HEK293 (cell line): ENCODE data around the gene TNS4.

Experiments used
- CTCF ChIA-PET: fragments of 350-600 bp; formaldehyde crosslinking; extraction: SDS; loops from one replicate; lab custom pipeline; 2021; ENCODE audit warnings: antibody characterized with exemption; lab: Yijun Ruan, JAX
- POLR2A ChIA-PET: fragments of 300-600 bp; formaldehyde crosslinking; extraction: SDS; loops from one replicate; lab custom pipeline; 2020; ENCODE audit warnings: antibody characterized with exemption, inconsistent platforms; lab: Yijun Ruan, JAX
- H3K27ac ChIP-seq: fragments of 200-500 bp; sonication (Bioruptor generic); 2 replicates; pipeline ENCODE4 v1.5.1; 2014; ENCODE audit warnings: low read depth, low read length, control low read depth, inconsistent platforms; ENCODE audit errors: extremely low read depth
- H3K36me3 ChIP-seq, 2 experiments: fragments of 200-500 bp in 1 of 2; sonication (Bioruptor generic) in 1 of 2; 1 replicate in 1 of 2; 2 replicates in 1 of 2; pipeline ENCODE4 v1.5.1; 2014 to 2017; ENCODE audit warnings: inconsistent platforms in 2 of 2, low read length in 2 of 2; ENCODE audit not compliant: control insufficient read depth in 2 of 2, insufficient read depth in 1 of 2
- H3K4me1 ChIP-seq: fragments of 200-500 bp; sonication (Bioruptor generic); 2 replicates; pipeline ENCODE4 v1.5.1; 2014; ENCODE audit warnings: mild to moderate bottlenecking, low read length, inconsistent platforms; ENCODE audit not compliant: control insufficient read depth, insufficient read depth
- H3K4me3 ChIP-seq: 2 replicates; pipeline ENCODE4 v1.5.1; 2011; ENCODE audit warnings: low read depth, mild to moderate bottlenecking, control low read depth, low read length, moderate library complexity
- H3K9me3 ChIP-seq: fragments of 200-500 bp; sonication (Bioruptor generic); 2 replicates; pipeline ENCODE4 v1.5.1; 2014; ENCODE audit warnings: low read depth, low read length, inconsistent platforms; ENCODE audit not compliant: control insufficient read depth, insufficient read depth
- HOXC10 ChIP-seq: sonication (generic); formaldehyde crosslinking; IDR thresholded peaks from 2 replicates; pipeline ENCODE4 v1.8.1; 2023; ENCODE audit warnings: mild to moderate bottlenecking, missing genetic modification reagents
- REPIN1 ChIP-seq: fragments of 450-650 bp; formaldehyde crosslinking; IDR thresholded peaks from 2 replicates; pipeline ENCODE4 v1.5.1; 2017; ENCODE audit warnings: missing biosample characterization, missing genetic modification characterization, low read depth
- ZBTB21 ChIP-seq: fragments of 450-650 bp; formaldehyde crosslinking; IDR thresholded peaks from 2 replicates; pipeline ENCODE4 v1.5.1; 2017; ENCODE audit warnings: missing biosample characterization, missing genetic modification characterization
- ZFHX2 ChIP-seq: fragments of 450-650 bp; formaldehyde crosslinking; conservative IDR thresholded peaks from 2 replicates; pipeline ENCODE4 v1.5.1; 2016; ENCODE audit warnings: missing biosample characterization, missing genetic modification characterization
- ZNF140 ChIP-seq: fragments of 450-650 bp; formaldehyde crosslinking; IDR thresholded peaks from 2 replicates; pipeline ENCODE4 v1.5.1; 2016; ENCODE audit warnings: missing biosample characterization, missing genetic modification characterization
- ZNF221 ChIP-seq: fragments of 450-650 bp; formaldehyde crosslinking; IDR thresholded peaks from 2 replicates; pipeline ENCODE4 v1.5.1; 2017; ENCODE audit warnings: missing biosample characterization, missing genetic modification characterization, borderline replicate concordance
- ZNF292 ChIP-seq: fragments of 450-650 bp; formaldehyde crosslinking; IDR thresholded peaks from 2 replicates; pipeline ENCODE4 v1.5.1; 2016; ENCODE audit warnings: low read depth, missing biosample characterization, missing genetic modification characterization, borderline replicate concordance
- ZNF335 ChIP-seq: fragments of 450-650 bp; formaldehyde crosslinking; conservative IDR thresholded peaks from 2 replicates; pipeline ENCODE4 v1.5.1; 2016; ENCODE audit warnings: missing biosample characterization, missing genetic modification characterization
- ZNF391 ChIP-seq: fragments of 450-650 bp; formaldehyde crosslinking; IDR thresholded peaks from 2 replicates; pipeline ENCODE4 v1.5.1; 2016; ENCODE audit warnings: low read depth, missing biosample characterization, missing genetic modification characterization, borderline replicate concordance
- ZNF549 ChIP-seq: fragments of 450-650 bp; IDR thresholded peaks from 2 replicates; pipeline ENCODE4 v1.5.1; 2018; ENCODE audit warnings: missing biosample characterization, missing genetic modification characterization, mild to moderate bottlenecking, inconsistent platforms, moderate library complexity
- ZNF571 ChIP-seq: fragments of 450-650 bp; formaldehyde crosslinking; IDR thresholded peaks from 2 replicates; pipeline ENCODE4 v1.5.0; 2017; ENCODE audit warnings: missing biosample characterization, missing genetic modification characterization
- ZNF792 ChIP-seq: fragments of 450-650 bp; formaldehyde crosslinking; IDR thresholded peaks from 2 replicates; pipeline ENCODE4 v1.5.1; 2016; ENCODE audit warnings: missing biosample characterization, missing genetic modification characterization
- ZNF837 ChIP-seq: fragments of 450-650 bp; formaldehyde crosslinking; IDR thresholded peaks from 2 replicates; pipeline ENCODE4 v1.5.1; 2016; ENCODE audit warnings: missing biosample characterization, missing genetic modification characterization
- ZSCAN30 ChIP-seq: fragments of 450-650 bp; IDR thresholded peaks from 2 replicates; pipeline ENCODE4 v1.5.1; 2018; ENCODE audit warnings: missing biosample characterization, mild to moderate bottlenecking, missing genetic modification characterization, moderate library complexity
- TF ChIP-seq, protein P1 (sequence below): fragments of 450-650 bp; formaldehyde crosslinking; IDR thresholded peaks from 2 replicates; pipeline ENCODE4 v1.5.1; 2016; ENCODE audit warnings: missing biosample characterization, missing genetic modification characterization
- TF ChIP-seq, protein P2 (sequence below): fragments of 450-650 bp; formaldehyde crosslinking; IDR thresholded peaks from 2 replicates; pipeline ENCODE4 v1.5.1; 2016; ENCODE audit warnings: missing biosample characterization, missing genetic modification characterization, borderline replicate concordance
- TF ChIP-seq, protein P3 (sequence below): fragments of 450-650 bp; formaldehyde crosslinking; IDR thresholded peaks from 2 replicates; pipeline ENCODE4 v1.5.1; 2016; ENCODE audit warnings: missing biosample characterization, missing genetic modification characterization
- TF ChIP-seq, protein P4 (sequence below): fragments of 450-650 bp; formaldehyde crosslinking; conservative IDR thresholded peaks from 2 replicates; pipeline ENCODE4 v1.5.1; 2016; ENCODE audit warnings: low read depth, missing biosample characterization, missing genetic modification characterization
- TF ChIP-seq, protein P5 (sequence below): fragments of 450-650 bp; formaldehyde crosslinking; optimal IDR thresholded peaks from 2 replicates; pipeline ENCODE3; 2016; ENCODE audit warnings: missing biosample characterization, mild to moderate bottlenecking, missing genetic modification characterization

TNS4 gene

DNA sequence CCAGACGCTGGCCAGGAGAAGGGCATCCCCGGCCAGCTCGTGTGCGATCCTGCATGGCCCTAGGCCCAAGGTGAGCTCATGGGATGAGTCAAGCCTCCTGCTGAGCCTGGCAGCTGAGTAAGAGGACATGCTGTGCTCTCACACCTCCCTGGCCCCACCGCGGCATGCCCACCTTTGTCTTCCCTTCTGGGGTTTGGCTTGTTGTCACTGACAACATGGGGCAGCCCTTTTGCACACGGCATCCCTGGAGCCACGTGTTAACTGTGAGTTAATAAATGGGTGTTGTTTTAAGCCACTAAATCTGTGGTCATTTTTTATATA is 8.9 kb upstream of the TNS4 start (continued):
- TF ChIP-seq ZNF292 (tag by site-specific recombination), result no peak
- TF ChIP-seq ZNF571 (tag by site-specific recombination), result no peak
- TF ChIP-seq ZNF335 (tag by site-specific recombination), result no peak
- TF ChIP-seq ZNF391 (tag by site-specific recombination), result no peak

DNA sequence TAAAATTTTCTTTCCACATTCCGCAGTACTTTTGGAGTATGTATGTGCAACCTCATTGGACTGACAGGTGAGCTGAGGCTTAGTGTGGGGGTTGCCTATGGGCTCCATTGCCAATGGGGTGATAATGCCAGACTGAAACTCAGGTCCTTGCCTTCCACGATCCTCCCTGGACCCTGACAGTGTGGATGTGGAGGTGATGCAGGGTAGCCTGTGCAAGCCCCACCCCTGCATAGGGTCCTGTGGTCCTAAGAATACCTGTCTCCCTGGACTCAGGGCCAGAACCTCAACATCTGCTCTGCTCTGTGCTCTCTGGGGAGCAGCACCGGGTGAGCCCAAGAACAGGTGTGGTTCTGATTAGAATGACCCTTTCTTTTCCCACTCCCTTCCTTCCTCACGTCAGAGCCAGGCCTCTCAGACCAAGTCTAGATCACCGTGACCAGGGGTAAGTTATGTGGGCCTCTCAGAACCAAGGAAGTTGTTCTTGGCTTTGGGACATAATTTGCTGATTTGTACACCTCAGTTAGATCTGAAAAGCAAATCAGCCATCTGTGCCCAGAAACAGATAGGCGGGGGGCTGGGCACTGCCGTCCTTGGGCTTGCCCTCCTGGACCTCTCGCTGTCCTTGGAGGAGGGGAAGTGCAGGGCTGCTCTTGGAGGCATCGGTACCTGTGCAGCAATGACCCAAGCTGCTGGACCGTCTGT is 8.4 kb upstream of the TNS4 start:
- no peak overlapping the region for H3K27ac ChIP-seq
- POLR2A ChIA-PET, result interaction anchor here (0.5 to 1.1 kb wide), 4 partner anchors 12 to 23 kb away, joined by 3 to 6 read pairs (median 4); no protein-coding TSS in a partner anchor
- TF ChIP-seq, protein P1, sequence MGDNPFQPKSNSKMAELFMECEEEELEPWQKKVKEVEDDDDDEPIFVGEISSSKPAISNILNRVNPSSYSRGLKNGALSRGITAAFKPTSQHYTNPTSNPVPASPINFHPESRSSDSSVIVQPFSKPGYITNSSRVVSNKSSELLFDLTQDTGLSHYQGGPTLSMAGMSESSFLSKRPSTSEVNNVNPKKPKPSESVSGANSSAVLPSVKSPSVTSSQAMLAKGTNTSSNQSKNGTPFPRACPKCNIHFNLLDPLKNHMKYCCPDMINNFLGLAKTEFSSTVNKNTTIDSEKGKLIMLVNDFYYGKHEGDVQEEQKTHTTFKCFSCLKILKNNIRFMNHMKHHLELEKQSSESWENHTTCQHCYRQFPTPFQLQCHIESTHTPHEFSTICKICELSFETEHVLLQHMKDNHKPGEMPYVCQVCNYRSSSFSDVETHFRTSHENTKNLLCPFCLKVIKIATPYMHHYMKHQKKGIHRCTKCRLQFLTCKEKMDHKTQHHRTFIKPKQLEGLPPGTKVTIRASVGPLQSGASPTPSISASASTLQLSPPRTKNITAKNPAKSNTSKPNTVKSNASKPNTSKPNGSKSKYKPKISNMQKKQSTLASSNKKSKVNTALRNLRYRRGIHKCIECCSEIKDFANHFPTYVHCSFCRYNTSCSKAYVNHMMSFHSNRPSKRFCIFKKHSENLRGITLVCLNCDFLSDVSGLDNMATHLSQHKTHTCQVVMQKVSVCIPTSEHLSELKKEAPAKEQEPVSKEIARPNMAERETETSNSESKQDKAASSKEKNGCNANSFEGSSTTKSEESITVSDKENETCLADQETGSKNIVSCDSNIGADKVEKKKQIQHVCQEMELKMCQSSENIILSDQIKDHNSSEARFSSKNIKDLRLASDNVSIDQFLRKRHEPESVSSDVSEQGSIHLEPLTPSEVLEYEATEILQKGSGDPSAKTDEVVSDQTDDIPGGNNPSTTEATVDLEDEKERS (tag by site-specific recombination), result no peak
- TF ChIP-seq, protein P2, sequence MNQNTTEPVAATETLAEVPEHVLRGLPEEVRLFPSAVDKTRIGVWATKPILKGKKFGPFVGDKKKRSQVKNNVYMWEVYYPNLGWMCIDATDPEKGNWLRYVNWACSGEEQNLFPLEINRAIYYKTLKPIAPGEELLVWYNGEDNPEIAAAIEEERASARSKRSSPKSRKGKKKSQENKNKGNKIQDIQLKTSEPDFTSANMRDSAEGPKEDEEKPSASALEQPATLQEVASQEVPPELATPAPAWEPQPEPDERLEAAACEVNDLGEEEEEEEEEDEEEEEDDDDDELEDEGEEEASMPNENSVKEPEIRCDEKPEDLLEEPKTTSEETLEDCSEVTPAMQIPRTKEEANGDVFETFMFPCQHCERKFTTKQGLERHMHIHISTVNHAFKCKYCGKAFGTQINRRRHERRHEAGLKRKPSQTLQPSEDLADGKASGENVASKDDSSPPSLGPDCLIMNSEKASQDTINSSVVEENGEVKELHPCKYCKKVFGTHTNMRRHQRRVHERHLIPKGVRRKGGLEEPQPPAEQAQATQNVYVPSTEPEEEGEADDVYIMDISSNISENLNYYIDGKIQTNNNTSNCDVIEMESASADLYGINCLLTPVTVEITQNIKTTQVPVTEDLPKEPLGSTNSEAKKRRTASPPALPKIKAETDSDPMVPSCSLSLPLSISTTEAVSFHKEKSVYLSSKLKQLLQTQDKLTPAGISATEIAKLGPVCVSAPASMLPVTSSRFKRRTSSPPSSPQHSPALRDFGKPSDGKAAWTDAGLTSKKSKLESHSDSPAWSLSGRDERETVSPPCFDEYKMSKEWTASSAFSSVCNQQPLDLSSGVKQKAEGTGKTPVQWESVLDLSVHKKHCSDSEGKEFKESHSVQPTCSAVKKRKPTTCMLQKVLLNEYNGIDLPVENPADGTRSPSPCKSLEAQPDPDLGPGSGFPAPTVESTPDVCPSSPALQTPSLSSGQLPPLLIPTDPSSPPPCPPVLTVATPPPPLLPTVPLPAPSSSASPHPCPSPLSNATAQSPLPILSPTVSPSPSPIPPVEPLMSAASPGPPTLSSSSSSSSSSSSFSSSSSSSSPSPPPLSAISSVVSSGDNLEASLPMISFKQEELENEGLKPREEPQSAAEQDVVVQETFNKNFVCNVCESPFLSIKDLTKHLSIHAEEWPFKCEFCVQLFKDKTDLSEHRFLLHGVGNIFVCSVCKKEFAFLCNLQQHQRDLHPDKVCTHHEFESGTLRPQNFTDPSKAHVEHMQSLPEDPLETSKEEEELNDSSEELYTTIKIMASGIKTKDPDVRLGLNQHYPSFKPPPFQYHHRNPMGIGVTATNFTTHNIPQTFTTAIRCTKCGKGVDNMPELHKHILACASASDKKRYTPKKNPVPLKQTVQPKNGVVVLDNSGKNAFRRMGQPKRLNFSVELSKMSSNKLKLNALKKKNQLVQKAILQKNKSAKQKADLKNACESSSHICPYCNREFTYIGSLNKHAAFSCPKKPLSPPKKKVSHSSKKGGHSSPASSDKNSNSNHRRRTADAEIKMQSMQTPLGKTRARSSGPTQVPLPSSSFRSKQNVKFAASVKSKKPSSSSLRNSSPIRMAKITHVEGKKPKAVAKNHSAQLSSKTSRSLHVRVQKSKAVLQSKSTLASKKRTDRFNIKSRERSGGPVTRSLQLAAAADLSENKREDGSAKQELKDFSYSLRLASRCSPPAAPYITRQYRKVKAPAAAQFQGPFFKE, result no peak
- TF ChIP-seq ZBTB21 (tag by site-specific recombination) (no peak), ZSCAN30 (tag by site-specific recombination) (no peak), ZNF837 (tag by site-specific recombination) (no peak), HOXC10 (CRISPR knock-in tag) (no peak), ZNF792 (tag by site-specific recombination) (no peak), ZNF221 (tag by site-specific recombination) (no peak), ZFHX2 (no peak), REPIN1 (tag by site-specific recombination) (no peak), ZNF140 (no peak), ZNF549 (tag by site-specific recombination) (no peak)
- TF ChIP-seq, protein P3, sequence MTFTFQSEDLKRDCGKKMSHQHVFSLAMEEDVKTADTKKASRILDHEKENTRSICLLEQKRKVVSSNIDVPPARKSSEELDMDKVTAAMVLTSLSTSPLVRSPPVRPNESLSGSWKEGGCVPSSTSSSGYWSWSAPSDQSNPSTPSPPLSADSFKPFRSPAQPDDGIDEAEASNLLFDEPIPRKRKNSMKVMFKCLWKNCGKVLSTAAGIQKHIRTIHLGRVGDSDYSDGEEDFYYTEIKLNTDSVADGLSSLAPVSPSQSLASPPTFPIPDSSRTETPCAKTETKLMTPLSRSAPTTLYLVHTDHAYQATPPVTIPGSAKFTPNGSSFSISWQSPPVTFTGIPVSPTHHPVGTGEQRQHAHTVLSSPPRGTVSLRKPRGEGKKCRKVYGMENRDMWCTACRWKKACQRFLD, result no peak
- TF ChIP-seq, protein P4, sequence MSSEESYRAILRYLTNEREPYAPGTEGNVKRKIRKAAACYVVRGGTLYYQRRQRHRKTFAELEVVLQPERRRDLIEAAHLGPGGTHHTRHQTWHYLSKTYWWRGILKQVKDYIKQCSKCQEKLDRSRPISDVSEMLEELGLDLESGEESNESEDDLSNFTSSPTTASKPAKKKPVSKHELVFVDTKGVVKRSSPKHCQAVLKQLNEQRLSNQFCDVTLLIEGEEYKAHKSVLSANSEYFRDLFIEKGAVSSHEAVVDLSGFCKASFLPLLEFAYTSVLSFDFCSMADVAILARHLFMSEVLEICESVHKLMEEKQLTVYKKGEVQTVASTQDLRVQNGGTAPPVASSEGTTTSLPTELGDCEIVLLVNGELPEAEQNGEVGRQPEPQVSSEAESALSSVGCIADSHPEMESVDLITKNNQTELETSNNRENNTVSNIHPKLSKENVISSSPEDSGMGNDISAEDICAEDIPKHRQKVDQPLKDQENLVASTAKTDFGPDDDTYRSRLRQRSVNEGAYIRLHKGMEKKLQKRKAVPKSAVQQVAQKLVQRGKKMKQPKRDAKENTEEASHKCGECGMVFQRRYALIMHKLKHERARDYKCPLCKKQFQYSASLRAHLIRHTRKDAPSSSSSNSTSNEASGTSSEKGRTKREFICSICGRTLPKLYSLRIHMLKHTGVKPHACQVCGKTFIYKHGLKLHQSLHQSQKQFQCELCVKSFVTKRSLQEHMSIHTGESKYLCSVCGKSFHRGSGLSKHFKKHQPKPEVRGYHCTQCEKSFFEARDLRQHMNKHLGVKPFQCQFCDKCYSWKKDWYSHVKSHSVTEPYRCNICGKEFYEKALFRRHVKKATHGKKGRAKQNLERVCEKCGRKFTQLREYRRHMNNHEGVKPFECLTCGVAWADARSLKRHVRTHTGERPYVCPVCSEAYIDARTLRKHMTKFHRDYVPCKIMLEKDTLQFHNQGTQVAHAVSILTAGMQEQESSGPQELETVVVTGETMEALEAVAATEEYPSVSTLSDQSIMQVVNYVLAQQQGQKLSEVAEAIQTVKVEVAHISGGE, result no peak
- TF ChIP-seq, protein P5, sequence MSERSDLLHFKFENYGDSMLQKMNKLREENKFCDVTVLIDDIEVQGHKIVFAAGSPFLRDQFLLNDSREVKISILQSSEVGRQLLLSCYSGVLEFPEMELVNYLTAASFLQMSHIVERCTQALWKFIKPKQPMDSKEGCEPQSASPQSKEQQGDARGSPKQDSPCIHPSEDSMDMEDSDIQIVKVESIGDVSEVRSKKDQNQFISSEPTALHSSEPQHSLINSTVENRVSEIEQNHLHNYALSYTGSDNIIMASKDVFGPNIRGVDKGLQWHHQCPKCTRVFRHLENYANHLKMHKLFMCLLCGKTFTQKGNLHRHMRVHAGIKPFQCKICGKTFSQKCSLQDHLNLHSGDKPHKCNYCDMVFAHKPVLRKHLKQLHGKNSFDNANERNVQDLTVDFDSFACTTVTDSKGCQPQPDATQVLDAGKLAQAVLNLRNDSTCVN (tag by site-specific recombination), result no peak

More for the DNA sequence above, 8.4 kb upstream of the TNS4 start:
- Histone ChIP-seq H3K36me3 (no peaks in the 10 kb centered on the region), H3K4me3 (no peak overlapping the region), H3K4me1 (0 out of 2 replicates have a peak, but pooled peaks cover 4% of the 10 kb centered on the region), H3K9me3 (no peaks in the 10 kb centered on the region)
- CTCF ChIA-PET, result interaction anchor here (1.1 to 3.1 kb wide), 2 partner anchors 34 to 50 kb away, joined by 4 to 17 read pairs; no protein-coding TSS in a partner anchor
